ENCODE results near the gene RGS1. TPM values are rescaled to one million over a fixed set of nuclear protein-coding genes. Genes with fewer than 3 reads are reported as not detected.

Gene RGS1
- total RNA-seq, 3 donors from 2014 or later: 8.9 to 82.0 (median 20.6) TPM

- TF ChIP-seq CTCF (IDR thresholded peaks at IDR 0.05): no peak
- no peaks in the 10 kb centered on the region for H3K36me3 ChIP-seq (ENCODE audit: low read depth)
- DNase-seq (peak in 1 of 3 donors; percentile 15), ATAC-seq (no peak)
- no peaks in the 10 kb centered on the region for H3K4me1 ChIP-seq (ENCODE audit: low read depth)
- no peak overlapping the region for H3K4me3 ChIP-seq
- no peaks in the 10 kb centered on the region for H3K9me3 ChIP-seq
- intact Hi-C loops (cut with DNase I, micrococcal nuclease): loop anchor here in 1 of 2 donors (5.0 kb wide), 1 partner anchor 128 kb away; no protein-coding TSS in a partner anchor
Measured at GRCh38 chr1:192604979-192605620, 29.5 kb downstream of the RGS1 start.

- H3K36me3 ChIP-seq (ENCODE audit: low read depth): no peaks in the 10 kb centered on the region
- H3K9me3 ChIP-seq: no peaks in the 10 kb centered on the region
- no peaks in the 10 kb centered on the region for H3K4me1 ChIP-seq (ENCODE audit: low read depth)
- ATAC-seq: no peak
- no peak for TF ChIP-seq CTCF (IDR thresholded peaks at IDR 0.05)
- no peak for DNase-seq
- no peak overlapping the region for H3K4me3 ChIP-seq
- intact Hi-C loops (cut with DNase I, micrococcal nuclease): loop anchor here in 1 of 2 donors (5.0 kb wide), 1 partner anchor 131 kb away; no protein-coding TSS in a partner anchor
Measured at GRCh38 chr1:192608671-192609070, 33.1 kb downstream of the RGS1 start.

- Histone ChIP-seq H3K4me1 (ENCODE audit: low read depth) (no peaks in the 10 kb centered on the region), H3K36me3 (ENCODE audit: low read depth) (no peaks in the 10 kb centered on the region), H3K4me3 (no peak overlapping the region), H3K9me3 (no peaks in the 10 kb centered on the region)
- no peak for TF ChIP-seq CTCF (IDR thresholded peaks at IDR 0.05)
- ATAC-seq (peak; percentile 92), DNase-seq (peak; percentile 44 to 75 (median 63))
- intact Hi-C loops (cut with DNase I, micrococcal nuclease): loop anchor here (5.0 kb wide), 2 partner anchors 132 to 137 kb away; no protein-coding TSS in a partner anchor
Measured at GRCh38 chr1:192609110-192610079, 33.8 kb downstream of the RGS1 start.

GRCh38 chr1:192610112-192610889, 34.7 kb downstream of the RGS1 start:
- Histone ChIP-seq H3K9me3 (no peaks in the 10 kb centered on the region), H3K4me3 (no peak overlapping the region), H3K4me1 (ENCODE audit: low read depth) (no peaks in the 10 kb centered on the region), H3K36me3 (ENCODE audit: low read depth) (no peaks in the 10 kb centered on the region)
- ATAC-seq (no peak), DNase-seq (peak in 1 of 3 donors; percentile 10)
- intact Hi-C loops (cut with DNase I, micrococcal nuclease): loop anchor here in 1 of 2 donors (5.0 kb wide), 1 partner anchor 138 kb away; no protein-coding TSS in a partner anchor
- TF ChIP-seq CTCF (IDR thresholded peaks at IDR 0.05): no peak

- H3K4me3 ChIP-seq: no peak overlapping the region
- H3K36me3 ChIP-seq (ENCODE audit: low read depth): no peaks in the 10 kb centered on the region
- TF ChIP-seq CTCF (IDR thresholded peaks at IDR 0.05): no peak
- intact Hi-C loops (cut with DNase I, micrococcal nuclease): no loop called here
- no peaks in the 10 kb centered on the region for H3K4me1 ChIP-seq (ENCODE audit: low read depth)
- ATAC-seq: no peak
- H3K9me3 ChIP-seq: no peaks in the 10 kb centered on the region
- no peak for DNase-seq
Measured at GRCh38 chr1:192615055-192615454, 39.5 kb downstream of the RGS1 start.

Data from mucosa of descending colon (tissue), 3 donors.